Fibroblast of lung (primary cell): Measurements from ENCODE around the gene DHRS11.

Source experiments
- CTCF ChIP-seq, 2 donors: IDR thresholded peaks in 1 of 2; conservative IDR thresholded peaks in 1 of 2; 1 replicate in 1 of 2; 2 replicates in 1 of 2; pipeline ENCODE4 v1.5.1; 2011 to 2012; ENCODE audit warnings: low read length in 2 of 2, control low read depth in 1 of 2, inconsistent platforms in 1 of 2, low read depth in 1 of 2, mild to moderate bottlenecking in 1 of 2
- EZH2 ChIP-seq: IDR thresholded peaks from 2 replicates; pipeline ENCODE4 v1.5.1; 2012; ENCODE audit warnings: low read length, control low read depth, mild to moderate bottlenecking; ENCODE audit errors: missing control alignments

- no peak for TF ChIP-seq EZH2
- TF ChIP-seq CTCF (conservative IDR thresholded peaks at IDR 0.05 in 1 of 2, IDR thresholded peaks at IDR 0.05 in 1 of 2; ENCODE audit: low read depth in 1 of 2, low read length in 2 of 2): peak; percentile 78 to 91
These were observed 11.3 kb downstream of the DHRS11 start for GRCh38 chr17:36602924-36603384.
